Stimulated activated CD4-positive, alpha-beta T cell treated with anti-CD3 and anti-CD28 coated beads, TNF-alpha, amount 100 ng/mL, for 1 hour (primary cell): Measurements from ENCODE around the gene NOD1.
A peak's percentile ranks its signal among the peaks of the same experiment; 100 is the strongest.
"Not testable (repeated sequence)": the region's sequence is repeated elsewhere in the genome, so short reads cannot be mapped to it uniquely, and the experiment has no call there.

Experiments
- DNase-seq, 3 donors: peaks; one replicate each; pipeline ENCODE4 v3.0.0-alpha.2; 2020; ENCODE audit warnings: low read depth in 3 of 3, low spot score in 1 of 3

Gene NOD1

GRCh38 chr7:30478349-30479201, at the start of gene NOD1:
TSS of gene NOD1 (minus strand) at chr7:30478784. CDS start at chr7:30456921, 21,863 bp downstream.
- peak in 2 of 3 donors; percentile 25 to 50 for DNase-seq

GRCh38 chr7:30527297-30527696, 48.7 kb upstream of the NOD1 start:
- DNase-seq, result not testable (repeated sequence)

GRCh38 chr7:30526163-30526562, 47.6 kb upstream of the NOD1 start:
- no peak for DNase-seq

GRCh38 chr7:30525429-30525828, 46.8 kb upstream of the NOD1 start:
- DNase-seq, result no peak

GRCh38 chr7:30524545-30524944, 46.0 kb upstream of the NOD1 start:
- no peak for DNase-seq

GRCh38 chr7:30523466-30523865, 44.9 kb upstream of the NOD1 start:
- no peak for DNase-seq

- no peak for DNase-seq
Measured at GRCh38 chr7:30522159-30522558, 43.6 kb upstream of the NOD1 start.

- no peak for DNase-seq
Measured at GRCh38 chr7:30521532-30521931, 42.9 kb upstream of the NOD1 start.

GRCh38 chr7:30519122-30519521, 40.5 kb upstream of the NOD1 start:
- DNase-seq, result no peak

- no peak for DNase-seq
Measured at GRCh38 chr7:30515761-30516160, 37.2 kb upstream of the NOD1 start.

GRCh38 chr7:30514776-30515175, 36.2 kb upstream of the NOD1 start:
- DNase-seq, result no peak

- DNase-seq, result no peak
Measured at GRCh38 chr7:30514177-30514576, 35.6 kb upstream of the NOD1 start.

- DNase-seq, result no peak
Measured at GRCh38 chr7:30513762-30514161, 35.2 kb upstream of the NOD1 start.

- DNase-seq, result no peak
Measured at GRCh38 chr7:30511973-30512662, 33.5 kb upstream of the NOD1 start.

GRCh38 chr7:30511494-30511893, 32.9 kb upstream of the NOD1 start:
- DNase-seq, result no peak

- DNase-seq, result no peak
Measured at GRCh38 chr7:30510124-30511075, 31.8 kb upstream of the NOD1 start.

GRCh38 chr7:30509171-30509857, 30.7 kb upstream of the NOD1 start:
- DNase-seq, result not testable (repeated sequence)

- DNase-seq, result not testable (repeated sequence)
Measured at GRCh38 chr7:30507346-30507900, 28.8 kb upstream of the NOD1 start.

GRCh38 chr7:30505174-30505697, 26.7 kb upstream of the NOD1 start:
- DNase-seq, result no peak
